ENCODE results near the gene DNASE1L1.

- TF ChIP-seq CTCF (IDR thresholded peaks at IDR 0.05; ENCODE audit: poor library complexity) (no peak), EZH2 (IDR thresholded peaks at IDR 0.05; ENCODE audit: borderline replicate concordance) (no peak)
Observed at GRCh38 chrX:154413142-154413541, 4.1 kb upstream of the DNASE1L1 start.
